K562 (cell line): ENCODE results near the gene NEDD4L. TPM values are rescaled to one million over a fixed set of nuclear protein-coding genes. Genes with fewer than 3 reads are reported as not detected.
A peak's percentile ranks its signal among the peaks of the same experiment; 100 is the strongest.

Source experiments
- BCOR ChIP-seq: fragments of 450-650 bp; IDR thresholded peaks from 2 replicates; pipeline ENCODE4 v1.6.1; 2016
- CBFA2T3 ChIP-seq: fragments of 450-650 bp; IDR thresholded peaks from 2 replicates; pipeline ENCODE4 v1.6.1; 2017
- ELF1 ChIP-seq: fragments of 200-800 bp; sonication (Bioruptor generic); IDR thresholded peaks from 2 replicates; pipeline ENCODE4 v1.6.1; 2016; ENCODE audit warnings: missing genetic modification characterization, missing compliant biosample characterization
- GABPA ChIP-seq: fragments of 200-800 bp; sonication (Bioruptor generic); conservative IDR thresholded peaks from 2 replicates; pipeline ENCODE4 v1.6.1; 2016; ENCODE audit warnings: low read depth, missing genetic modification characterization, missing compliant biosample characterization
- GATAD2A ChIP-seq: fragments of 450-650 bp; IDR thresholded peaks from 2 replicates; pipeline ENCODE4 v1.6.1; 2017
- HLTF ChIP-seq: fragments of 450-650 bp; IDR thresholded peaks from 2 replicates; pipeline ENCODE4 v1.6.1; 2016
- HNRNPH1 ChIP-seq: fragments of 200-400 bp; formaldehyde crosslinking; optimal IDR thresholded peaks from 2 replicates; pipeline ENCODE3; 2017; ENCODE audit warnings: low read depth, mild to moderate bottlenecking, low read length, moderate library complexity
- HNRNPK ChIP-seq: fragments of 200-400 bp; formaldehyde crosslinking; IDR thresholded peaks from one replicate; pipeline ENCODE4 v1.6.1; 2018; ENCODE audit warnings: mild to moderate bottlenecking, low read depth, low read length; ENCODE audit not compliant: poor library complexity, severe bottlenecking
- HNRNPLL ChIP-seq: fragments of 200-400 bp; formaldehyde crosslinking; IDR thresholded peaks from 2 replicates; pipeline ENCODE4 v1.6.1; 2017; ENCODE audit warnings: low read length, low read depth, mild to moderate bottlenecking; ENCODE audit not compliant: poor library complexity, severe bottlenecking
- KDM2B ChIP-seq: fragments of 250-450 bp; sonication (Bioruptor Pico); IDR thresholded peaks from 2 replicates; pipeline ENCODE4 v1.8.0; 2021; ENCODE audit warnings: mild to moderate bottlenecking, moderate library complexity
- NCOA6 ChIP-seq: fragments of 450-650 bp; IDR thresholded peaks from 2 replicates; pipeline ENCODE4 v1.6.1; 2017; ENCODE audit warnings: mild to moderate bottlenecking
- NFRKB ChIP-seq: fragments of 450-650 bp; IDR thresholded peaks from 2 replicates; pipeline ENCODE4 v1.6.1; 2016; ENCODE audit warnings: low read depth
- NUFIP1 ChIP-seq: fragments of 450-650 bp; IDR thresholded peaks from 2 replicates; pipeline ENCODE4 v1.6.1; 2018; ENCODE audit not compliant: partially characterized antibody
- PURB ChIP-seq: sonication (generic); formaldehyde crosslinking; IDR thresholded peaks from 2 replicates; pipeline ENCODE4 v1.9.0; 2021; ENCODE audit warnings: low read depth, mild to moderate bottlenecking, missing genetic modification reagents
- RBM25 ChIP-seq: fragments of 200-400 bp; formaldehyde crosslinking; IDR thresholded peaks from 2 replicates; pipeline ENCODE4 v1.6.1; 2018; ENCODE audit warnings: low read length, low read depth, moderate library complexity; ENCODE audit not compliant: severe bottlenecking
- SOX6 ChIP-seq: fragments of 450-650 bp; IDR thresholded peaks from 2 replicates; pipeline ENCODE4 v1.6.1; 2014; ENCODE audit warnings: mild to moderate bottlenecking
- SREBF1 ChIP-seq: fragments of 150-350 bp; IDR thresholded peaks from 2 replicates; pipeline ENCODE4 v1.6.1; 2014; ENCODE audit warnings: antibody characterized with exemption, low read depth, low read length, borderline replicate concordance
- XRCC3 ChIP-seq: fragments of 450-650 bp; IDR thresholded peaks from 2 replicates; pipeline ENCODE4 v1.6.1; 2017; ENCODE audit warnings: mild to moderate bottlenecking, moderate library complexity
- ZBED1 ChIP-seq: IDR thresholded peaks from 2 replicates; pipeline ENCODE4 v1.6.1; 2014
- ZC3H8 ChIP-seq: fragments of 450-650 bp; IDR thresholded peaks from 2 replicates; pipeline ENCODE4 v1.6.1; 2017
- ZFP1 ChIP-seq: fragments of 450-650 bp; formaldehyde crosslinking; IDR thresholded peaks from 2 replicates; pipeline ENCODE4 v1.4.0; 2020; ENCODE audit warnings: mild to moderate bottlenecking, mixed read lengths
- ZNF263 ChIP-seq: sonication (generic); formaldehyde crosslinking; IDR thresholded peaks from 2 replicates; pipeline ENCODE4 v1.8.0; 2022; ENCODE audit warnings: mild to moderate bottlenecking, missing genetic modification reagents, borderline replicate concordance
- ZNF347 ChIP-seq: fragments of 450-650 bp; formaldehyde crosslinking; IDR thresholded peaks from 2 replicates; pipeline ENCODE4 v1.4.0; 2020; ENCODE audit warnings: low read depth, mild to moderate bottlenecking, moderate library complexity
- ZNF551 ChIP-seq: fragments of 250-450 bp; sonication (Bioruptor Pico); IDR thresholded peaks from 2 replicates; pipeline ENCODE4 v1.5.0; 2021; ENCODE audit warnings: mild to moderate bottlenecking, moderate library complexity
- ZNF57 ChIP-seq: fragments of 450-650 bp; formaldehyde crosslinking; IDR thresholded peaks from 2 replicates; pipeline ENCODE4 v1.4.0; 2020; ENCODE audit warnings: mild to moderate bottlenecking, moderate library complexity
- ZZZ3 ChIP-seq: fragments of 450-650 bp; IDR thresholded peaks from 2 replicates; pipeline ENCODE4 v1.6.1; 2016; ENCODE audit warnings: antibody characterized with exemption, mild to moderate bottlenecking, moderate library complexity
- polyA plus RNA-seq, 8 experiments: library from polyadenylated mRNA; depleted of rRNA in 4 of 8; stranded (reverse) in 5 of 8; unstranded in 3 of 8; fragments of >200 nt; fragmentation: Nextera tagmentation in 2 of 8; fragmentation: Illumina TruSeq in 1 of 8; extraction: Ambion mirVana in 2 of 8; extraction: Trizol in 1 of 8; gene quantifications; 2 replicates each; pipeline versions ENCODE4 v1.2.1 to v1.2.3, GENCODE V29; 2011 to 2014; ENCODE audit warnings: inconsistent platforms in 1 of 8, missing spikeins in 1 of 8
- total RNA-seq, 7 experiments: library from RNA; depleted of rRNA in 6 of 7; stranded (reverse); fragments of >200 nt in 6 of 7; fragmentation: Illumina TruSeq in 2 of 7; extraction: Trizol in 2 of 7; gene quantifications; 2 replicates each; pipeline versions ENCODE4 v1.2.1 to v1.2.3, GENCODE V29; 2011 to 2021; ENCODE audit warnings: low replicate concordance in 1 of 7
- TF ChIP-seq, protein P1 (sequence below): fragments of 200-800 bp; sonication (Bioruptor generic); IDR thresholded peaks from 2 replicates; pipeline ENCODE4 v1.6.1; 2017; ENCODE audit warnings: missing genetic modification characterization, missing compliant biosample characterization
- TF ChIP-seq, protein P2 (sequence below): IDR thresholded peaks from 2 replicates; pipeline ENCODE4 v1.6.1; 2011; ENCODE audit warnings: borderline replicate concordance, low read depth, mild to moderate bottlenecking, moderate library complexity, low read length; ENCODE audit not compliant: insufficient read depth, poor library complexity, severe bottlenecking
- TF ChIP-seq, protein P3 (sequence below): sonication (generic); formaldehyde crosslinking; IDR thresholded peaks from 2 replicates; pipeline ENCODE4 v1.8.0; 2022; ENCODE audit warnings: missing genetic modification reagents, mild to moderate bottlenecking, moderate library complexity, borderline replicate concordance

NEDD4L gene
- total and polyA plus RNA-seq, 9 of the 15 experiments (the other 6 are each of a cell fraction or from before 2014, with no cell fraction given): 8.1 to 33.4 (median 19.9) TPM

DNA sequence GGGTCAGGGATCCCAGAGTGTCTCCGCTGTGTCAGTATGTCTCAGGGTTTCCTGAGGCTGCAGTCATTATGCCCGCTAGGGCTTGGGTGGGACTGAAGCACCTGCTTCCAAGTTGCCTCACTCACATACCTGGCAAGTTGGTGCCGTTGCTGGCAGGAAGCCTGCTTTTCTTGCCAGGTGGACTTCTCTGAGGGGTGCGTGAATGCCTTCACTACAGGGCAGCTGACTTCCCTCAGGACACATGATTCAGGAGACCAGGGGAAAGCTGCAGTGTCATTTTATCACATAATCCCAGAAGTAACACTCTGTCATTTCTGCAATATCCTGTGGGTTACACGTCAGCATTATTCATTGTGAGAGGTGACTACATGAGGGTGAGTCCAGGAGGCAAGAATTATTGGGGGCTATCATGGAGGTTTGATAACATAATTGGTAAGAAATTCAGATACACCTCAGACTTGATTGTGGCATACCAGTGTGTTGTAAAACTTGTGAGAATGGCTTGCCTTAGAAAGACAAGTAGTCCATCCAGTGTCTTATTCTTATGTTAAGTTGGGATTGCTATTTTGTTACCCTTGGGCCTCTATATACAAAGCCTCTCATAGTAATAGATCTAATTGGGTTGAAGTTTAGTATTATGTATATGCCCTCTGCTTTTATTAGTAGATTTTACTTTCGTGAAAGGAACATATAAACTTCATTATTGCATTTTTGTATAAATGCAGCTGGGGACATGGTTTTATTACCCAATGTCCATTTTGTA, 44.1 kb downstream of the NEDD4L start (continued):
- TF ChIP-seq ZNF263 (no peak), ZNF347 (CRISPR knock-in tag) (no peak), BCOR (no peak), HNRNPLL (no peak), ZZZ3 (no peak), CBFA2T3 (peak; percentile 77), GABPA (peak; percentile 59), HNRNPH1 (no peak), NUFIP1 (no peak), HLTF (no peak), ZNF57 (CRISPR knock-in tag) (no peak), GATAD2A (no peak), RBM25 (no peak), ZBED1 (no peak), SREBF1 (no peak), XRCC3 (no peak), ZC3H8 (no peak), PURB (CRISPR knock-in tag) (no peak), SOX6 (0 out of 2 replicates have a peak, but pooled peaks have one; percentile 10), ELF1 (tag) (no peak), HNRNPK (no peak), KDM2B (CRISPR knock-in tag) (no peak), ZNF551 (CRISPR knock-in tag) (no peak), NFRKB (no peak), NCOA6 (no peak), ZFP1 (CRISPR knock-in tag) (no peak)
- TF ChIP-seq, protein P1, sequence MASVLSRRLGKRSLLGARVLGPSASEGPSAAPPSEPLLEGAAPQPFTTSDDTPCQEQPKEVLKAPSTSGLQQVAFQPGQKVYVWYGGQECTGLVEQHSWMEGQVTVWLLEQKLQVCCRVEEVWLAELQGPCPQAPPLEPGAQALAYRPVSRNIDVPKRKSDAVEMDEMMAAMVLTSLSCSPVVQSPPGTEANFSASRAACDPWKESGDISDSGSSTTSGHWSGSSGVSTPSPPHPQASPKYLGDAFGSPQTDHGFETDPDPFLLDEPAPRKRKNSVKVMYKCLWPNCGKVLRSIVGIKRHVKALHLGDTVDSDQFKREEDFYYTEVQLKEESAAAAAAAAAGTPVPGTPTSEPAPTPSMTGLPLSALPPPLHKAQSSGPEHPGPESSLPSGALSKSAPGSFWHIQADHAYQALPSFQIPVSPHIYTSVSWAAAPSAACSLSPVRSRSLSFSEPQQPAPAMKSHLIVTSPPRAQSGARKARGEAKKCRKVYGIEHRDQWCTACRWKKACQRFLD (CRISPR knock-in tag): no peak
- TF ChIP-seq, protein P2, sequence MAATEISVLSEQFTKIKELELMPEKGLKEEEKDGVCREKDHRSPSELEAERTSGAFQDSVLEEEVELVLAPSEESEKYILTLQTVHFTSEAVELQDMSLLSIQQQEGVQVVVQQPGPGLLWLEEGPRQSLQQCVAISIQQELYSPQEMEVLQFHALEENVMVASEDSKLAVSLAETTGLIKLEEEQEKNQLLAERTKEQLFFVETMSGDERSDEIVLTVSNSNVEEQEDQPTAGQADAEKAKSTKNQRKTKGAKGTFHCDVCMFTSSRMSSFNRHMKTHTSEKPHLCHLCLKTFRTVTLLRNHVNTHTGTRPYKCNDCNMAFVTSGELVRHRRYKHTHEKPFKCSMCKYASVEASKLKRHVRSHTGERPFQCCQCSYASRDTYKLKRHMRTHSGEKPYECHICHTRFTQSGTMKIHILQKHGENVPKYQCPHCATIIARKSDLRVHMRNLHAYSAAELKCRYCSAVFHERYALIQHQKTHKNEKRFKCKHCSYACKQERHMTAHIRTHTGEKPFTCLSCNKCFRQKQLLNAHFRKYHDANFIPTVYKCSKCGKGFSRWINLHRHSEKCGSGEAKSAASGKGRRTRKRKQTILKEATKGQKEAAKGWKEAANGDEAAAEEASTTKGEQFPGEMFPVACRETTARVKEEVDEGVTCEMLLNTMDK: no peak
- TF ChIP-seq, protein P3, sequence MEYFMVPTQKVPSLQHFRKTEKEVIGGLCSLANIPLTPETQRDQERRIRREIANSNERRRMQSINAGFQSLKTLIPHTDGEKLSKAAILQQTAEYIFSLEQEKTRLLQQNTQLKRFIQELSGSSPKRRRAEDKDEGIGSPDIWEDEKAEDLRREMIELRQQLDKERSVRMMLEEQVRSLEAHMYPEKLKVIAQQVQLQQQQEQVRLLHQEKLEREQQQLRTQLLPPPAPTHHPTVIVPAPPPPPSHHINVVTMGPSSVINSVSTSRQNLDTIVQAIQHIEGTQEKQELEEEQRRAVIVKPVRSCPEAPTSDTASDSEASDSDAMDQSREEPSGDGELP: no peak
